GM12892 (cell line): ENCODE results near the gene TUBB2A.
"Not testable (repeated sequence)": the region's sequence is repeated elsewhere in the genome, so short reads cannot be mapped to it uniquely, and the experiment has no call there.

Experiments
- DNase-seq: peaks from one replicate; pipeline ENCODE4 v3.0.0; 2011; ENCODE audit not compliant: insufficient read length
- FAIRE-seq: peaks from 2 replicates; lab custom pipeline; 2011; peaks lifted over from hg19 to GRCh38; lab: Jason Lieb, UNC
- POLR2A ChIP-seq: IDR thresholded peaks from 2 replicates; pipeline ENCODE4 v1.6.1; 2011; ENCODE audit warnings: low read depth, low read length, control low read depth
- POLR2AphosphoS5 ChIP-seq: IDR thresholded peaks from 2 replicates; pipeline ENCODE4 v1.6.1; 2011; ENCODE audit warnings: low read depth, low read length, control low read depth
- TAF1 ChIP-seq: IDR thresholded peaks from 2 replicates; pipeline ENCODE4 v1.6.1; 2011; ENCODE audit warnings: low read depth, mild to moderate bottlenecking, control low read depth, low read length, borderline replicate concordance

TUBB2A gene

DNA sequence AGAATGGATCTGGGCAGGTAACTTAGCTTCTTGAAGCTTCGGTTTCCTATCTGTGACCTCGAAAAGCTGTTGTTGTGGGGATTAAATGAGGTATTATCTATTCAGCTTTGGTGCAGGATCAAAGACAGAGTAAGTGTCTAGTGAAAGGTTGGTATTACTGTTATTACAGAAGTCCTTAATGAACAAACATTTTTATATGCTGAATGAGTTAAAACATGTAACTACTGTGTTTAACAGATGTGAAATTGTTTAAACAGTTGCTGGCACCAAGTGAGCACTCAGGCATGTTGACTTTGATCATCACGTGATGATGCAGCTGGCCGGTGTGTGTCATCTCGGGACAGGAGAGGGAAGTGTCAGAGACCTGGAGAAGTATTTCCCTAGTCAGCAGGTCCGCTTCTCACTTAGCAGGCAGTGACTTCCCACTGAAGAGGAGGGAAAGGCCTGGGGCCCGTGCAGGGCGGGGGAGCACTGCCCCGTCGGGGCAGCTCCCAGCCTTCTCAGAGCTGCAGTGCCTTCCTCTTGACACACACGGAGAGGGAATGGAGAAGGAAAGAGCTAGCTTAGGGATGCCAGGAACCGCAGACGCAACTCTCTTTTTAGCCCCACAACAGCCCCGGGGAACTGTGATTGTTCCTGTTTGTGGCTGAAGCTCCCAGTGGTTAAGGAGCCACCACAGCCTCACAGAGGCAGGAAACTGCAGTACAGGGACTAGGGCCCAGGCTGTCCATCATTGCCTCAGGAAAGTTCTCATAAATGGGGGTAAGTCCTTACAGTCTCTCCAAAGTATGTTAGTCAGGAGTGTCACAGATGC, 18.0 kb downstream of the TUBB2A start:
- peak; percentile 33 for FAIRE-seq

DNA sequence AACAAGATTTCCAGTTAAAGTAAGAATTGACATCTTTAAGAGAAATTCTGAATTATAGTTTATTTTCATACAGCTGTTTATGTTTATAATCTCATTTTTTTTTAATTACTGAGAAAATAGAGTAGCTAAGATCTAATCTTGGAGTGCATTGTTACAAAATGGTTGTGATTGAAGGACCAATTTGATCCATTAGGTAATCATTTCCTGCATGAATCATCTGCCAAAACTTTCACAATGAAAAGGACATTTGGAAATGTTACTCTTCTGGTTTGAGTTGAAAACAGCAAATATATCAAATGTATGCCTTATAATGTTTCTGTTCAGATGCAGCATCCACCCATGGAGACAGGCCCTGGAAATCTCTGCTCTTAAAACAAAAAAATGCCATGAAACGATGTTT, 19.0 kb downstream of the TUBB2A start:
- TF ChIP-seq TAF1 (no peak), POLR2A (no peak), POLR2AphosphoS5 (no peak)
- FAIRE-seq = no peak
- DNase-seq = no peak

More for the DNA sequence above, 18.0 kb downstream of the TUBB2A start:
- no peak for TF ChIP-seq POLR2A
- TF ChIP-seq TAF1 = no peak
- TF ChIP-seq POLR2AphosphoS5 = no peak
- DNase-seq = no peak

DNA sequence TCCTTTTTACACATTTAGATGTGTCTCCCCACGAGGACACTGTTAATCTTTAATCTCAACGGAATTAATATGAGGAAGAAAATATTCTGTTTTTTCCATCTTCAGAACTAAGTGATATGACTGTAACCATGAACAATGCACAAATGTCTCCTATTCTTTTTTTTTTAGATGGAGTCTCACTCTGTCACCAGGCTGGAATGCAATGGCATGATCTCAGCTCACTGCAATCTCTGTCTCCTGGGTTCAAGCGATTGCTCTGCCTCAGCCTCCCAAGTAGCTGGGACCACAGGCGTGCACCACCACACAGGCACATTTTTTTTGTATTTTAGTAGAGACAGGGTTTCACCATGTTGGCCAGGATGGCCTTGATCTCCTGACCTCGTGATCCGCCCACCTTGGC, 19.5 kb downstream of the TUBB2A start:
- not testable (repeated sequence) for DNase-seq, FAIRE-seq

DNA sequence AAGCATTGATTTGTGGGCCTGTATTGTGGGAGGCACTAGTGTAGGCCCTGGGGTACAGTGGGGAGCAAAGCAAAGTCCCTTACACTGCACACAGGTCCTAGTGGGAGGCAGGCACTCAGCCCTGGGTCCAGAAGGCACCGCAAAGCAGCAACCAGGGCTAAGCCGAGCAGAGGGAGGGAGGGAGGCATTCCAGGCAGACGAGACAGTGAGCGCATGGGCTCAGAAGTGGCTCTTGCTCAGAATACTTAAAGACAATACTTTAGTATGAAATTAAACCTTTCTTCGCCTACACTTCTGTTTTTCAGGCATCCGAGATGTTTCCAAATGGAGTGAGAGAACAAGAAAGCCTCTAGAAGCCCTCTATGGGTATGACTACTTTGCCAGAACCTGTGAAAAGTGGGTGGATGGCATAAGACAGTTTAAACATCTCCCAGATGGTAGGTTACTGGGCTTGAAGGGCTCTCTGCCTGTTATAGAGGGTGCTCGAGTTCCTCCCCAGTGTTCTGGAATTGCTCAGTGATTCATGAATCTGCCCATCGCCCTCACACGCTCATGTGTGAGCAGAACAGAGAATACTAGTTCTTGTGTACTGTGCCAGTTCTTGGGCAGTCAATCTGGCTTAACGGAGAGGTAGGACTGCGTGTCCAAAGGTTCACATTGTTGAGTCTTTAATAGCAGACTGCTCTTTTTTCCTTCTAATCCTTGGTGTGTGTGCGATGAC, 20.1 kb downstream of the TUBB2A start:
- DNase-seq (no peak), FAIRE-seq (no peak)
- TF ChIP-seq POLR2A = no peak
- no peak for TF ChIP-seq POLR2AphosphoS5

DNA sequence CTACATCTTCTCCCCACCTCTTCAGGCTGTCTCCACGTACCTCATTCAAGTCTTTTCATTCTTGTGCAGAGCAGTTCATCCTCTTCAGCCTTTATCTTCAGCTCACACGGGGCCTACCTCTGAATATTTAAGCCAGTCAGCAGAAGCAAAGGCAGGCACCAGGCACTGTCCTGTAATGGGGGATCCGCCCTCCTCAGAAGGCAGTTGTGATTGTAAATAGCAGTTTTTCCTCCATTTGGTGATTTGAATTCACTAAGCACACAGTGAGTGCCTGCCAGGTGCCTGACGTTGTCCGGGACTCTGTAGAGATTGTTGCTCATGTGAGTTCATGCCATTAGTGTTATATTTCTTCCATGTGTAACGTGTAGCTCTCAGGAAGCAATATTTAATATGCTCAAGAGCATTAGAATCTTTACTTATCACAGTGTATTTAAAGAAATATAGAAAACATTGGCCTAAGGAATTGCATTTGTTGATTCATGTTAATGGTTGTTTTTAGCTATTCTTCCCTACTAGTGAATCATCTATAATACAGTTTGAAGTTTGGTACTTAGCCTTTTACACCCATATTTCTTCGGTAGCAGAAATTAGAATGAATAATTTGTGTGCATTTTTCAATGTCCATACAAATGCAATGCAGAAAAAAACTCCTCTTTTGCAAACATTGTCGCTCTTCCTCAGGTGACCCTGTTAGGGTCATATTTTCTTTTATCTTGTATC, 20.9 kb downstream of the TUBB2A start:
- TF ChIP-seq POLR2A (no peak), POLR2AphosphoS5 (no peak)
- DNase-seq = no peak
- no peak for FAIRE-seq

DNA sequence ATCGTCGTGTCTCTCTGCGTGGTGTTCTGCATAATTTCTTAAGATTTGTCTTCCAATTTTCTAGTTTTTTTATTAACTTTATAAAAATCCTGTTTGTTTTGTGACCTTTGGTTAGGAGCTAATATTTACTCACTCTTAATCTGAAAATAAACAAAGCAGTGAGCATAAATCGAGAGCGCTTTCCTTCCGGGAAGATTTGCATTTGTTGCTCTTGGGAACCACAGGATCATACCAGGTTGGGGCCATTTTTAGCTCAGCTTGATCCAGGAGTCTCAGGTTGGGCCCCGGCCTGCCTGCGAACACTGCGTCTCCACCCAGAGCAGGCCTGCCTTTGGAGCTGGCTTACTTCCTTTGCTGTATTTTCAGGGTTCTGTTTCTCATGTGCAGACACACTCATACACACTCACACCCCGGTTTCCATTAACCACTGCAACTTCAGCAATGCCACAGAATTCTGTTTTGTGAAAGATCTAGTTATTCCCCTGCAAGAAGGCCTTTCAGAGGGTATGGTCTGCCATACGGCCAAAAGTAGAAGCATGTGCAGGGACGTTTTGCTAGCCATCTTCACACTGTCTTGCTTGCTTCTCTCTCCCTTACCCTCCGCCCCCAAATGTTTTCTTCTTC, 21.6 kb downstream of the TUBB2A start:
- no peak for FAIRE-seq

DNA sequence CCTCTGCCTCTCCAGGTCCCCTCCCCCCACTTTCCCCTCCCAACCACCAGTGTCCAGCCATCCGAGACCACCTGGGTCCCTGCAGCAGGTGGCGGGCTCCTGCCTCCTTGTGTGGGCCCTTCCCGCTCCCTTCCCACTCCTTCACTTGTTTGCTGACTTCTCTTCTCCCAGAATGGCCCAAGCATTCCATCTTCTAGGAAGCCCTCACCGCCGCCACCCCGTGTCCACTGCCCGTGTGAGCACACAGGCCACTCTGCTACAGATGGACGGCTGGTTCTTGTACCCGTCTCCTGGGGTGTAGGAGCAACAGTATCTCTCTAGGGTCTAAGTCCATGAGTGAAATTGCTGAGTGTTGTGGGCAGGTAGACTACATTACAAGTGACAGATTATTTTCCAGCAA, 23.8 kb downstream of the TUBB2A start:
- no peak for TF ChIP-seq POLR2AphosphoS5
- TF ChIP-seq TAF1 = no peak
- TF ChIP-seq POLR2A = no peak
- no peak for DNase-seq
- no peak for FAIRE-seq

More for the DNA sequence above, 21.6 kb downstream of the TUBB2A start:
- TF ChIP-seq POLR2A (no peak), POLR2AphosphoS5 (no peak), TAF1 (no peak)
- no peak for DNase-seq

DNA sequence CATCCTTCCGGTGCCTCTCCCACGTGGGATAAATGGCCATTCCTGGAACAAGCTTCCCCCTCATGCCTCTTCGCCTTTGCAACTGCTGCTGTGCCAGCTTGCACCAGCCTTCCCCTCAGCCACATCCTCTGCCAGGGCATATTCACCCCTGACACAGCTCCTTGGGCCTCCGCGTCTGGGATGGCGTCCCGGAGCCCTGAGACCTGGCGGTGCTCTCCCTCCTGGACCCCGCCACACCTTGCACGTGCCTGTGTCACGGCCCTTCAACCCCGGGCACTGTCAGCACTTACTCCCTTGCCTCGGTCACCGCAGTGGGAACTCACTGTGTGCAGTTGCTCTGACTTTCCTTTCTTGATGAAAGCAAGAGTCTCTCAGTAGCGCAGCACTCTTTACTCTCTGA, 25.6 kb downstream of the TUBB2A start:
- TF ChIP-seq TAF1 (no peak), POLR2AphosphoS5 (no peak), POLR2A (no peak)
- FAIRE-seq (no peak), DNase-seq (no peak)

DNA sequence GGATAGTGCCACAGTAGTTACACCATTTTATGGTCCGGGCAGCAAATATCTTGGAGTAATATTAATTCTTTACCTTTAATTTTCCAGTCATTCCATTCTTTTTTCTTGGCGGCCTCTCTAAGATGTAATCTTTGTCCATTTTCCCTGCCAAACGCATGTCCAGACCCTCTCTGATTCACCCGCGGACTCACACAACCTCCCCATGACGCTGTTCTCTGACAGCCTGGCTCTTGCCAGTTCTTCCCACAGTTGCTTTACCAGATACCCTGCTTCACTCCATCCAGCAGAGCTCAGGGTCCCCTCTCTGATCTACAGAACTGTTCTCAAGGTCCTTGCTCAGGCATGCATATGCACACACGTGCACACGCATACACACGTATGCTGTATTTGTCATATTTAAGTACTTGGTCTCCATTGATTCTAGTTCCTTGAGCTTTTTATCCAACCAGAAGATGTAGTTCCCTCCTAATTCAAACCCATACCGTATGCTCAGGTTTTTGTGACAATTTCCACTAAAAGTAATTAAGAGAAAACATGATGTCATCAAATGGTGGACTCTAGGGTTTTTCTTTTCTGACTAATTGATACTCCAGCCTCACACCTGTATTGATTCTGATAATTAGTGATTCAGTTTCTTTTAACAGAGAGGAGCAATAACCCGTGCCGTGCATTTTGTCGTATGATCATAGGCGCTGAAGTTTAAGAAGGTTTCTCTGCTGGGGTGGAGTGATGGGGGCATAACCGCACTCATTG, 28.8 kb downstream of the TUBB2A start:
- TF ChIP-seq TAF1 (no peak), POLR2AphosphoS5 (no peak), POLR2A (no peak)
- DNase-seq (no peak), FAIRE-seq (no peak)

DNA sequence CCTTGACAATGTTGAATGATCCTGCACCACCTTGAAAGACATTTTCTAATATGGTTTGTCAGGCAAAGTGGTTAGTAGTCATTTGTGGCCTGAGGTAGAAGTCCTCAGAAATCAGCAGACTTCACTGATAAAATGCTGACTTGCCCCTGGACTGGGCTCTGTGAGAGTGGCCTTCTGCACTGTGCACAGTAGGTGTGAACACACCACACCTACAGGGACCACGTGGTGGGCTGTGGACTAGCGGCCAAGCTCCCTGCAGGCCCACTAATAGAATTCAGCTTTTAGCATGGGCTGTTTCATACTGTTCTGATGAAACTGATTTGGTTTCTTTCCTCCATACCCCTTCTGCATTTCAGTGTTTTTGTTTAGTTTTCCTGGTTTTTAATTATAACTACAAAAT, 31.5 kb downstream of the TUBB2A start:
- TF ChIP-seq TAF1 (no peak), POLR2A (no peak), POLR2AphosphoS5 (no peak)
- DNase-seq (no peak), FAIRE-seq (no peak)

DNA sequence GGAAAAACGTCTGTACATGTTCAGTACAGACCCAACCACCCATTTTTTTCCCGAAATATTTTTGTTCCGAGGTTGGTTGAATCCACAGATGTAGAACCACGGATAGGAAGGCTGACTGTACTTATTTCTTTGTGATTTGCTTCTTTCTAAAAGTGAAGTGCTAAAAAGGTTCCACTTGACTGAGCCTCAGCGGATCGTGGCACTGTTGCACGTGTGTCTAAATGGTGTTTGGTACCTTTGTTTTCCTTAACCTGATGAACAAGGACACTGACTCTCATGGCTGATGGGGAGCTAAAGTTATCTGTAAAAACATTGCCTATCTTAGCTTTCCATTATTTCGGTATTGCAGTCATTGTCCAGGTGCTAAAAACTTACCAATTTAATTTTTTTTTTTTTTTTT, 32.7 kb downstream of the TUBB2A start:
- no peak for DNase-seq

More for the DNA sequence above, 32.7 kb downstream of the TUBB2A start:
- TF ChIP-seq POLR2A = no peak
- TF ChIP-seq POLR2AphosphoS5 = no peak
- TF ChIP-seq TAF1 = no peak
- FAIRE-seq = no peak
